ENCODE results near the gene DRC1.
A peak's percentile ranks its signal among the peaks of the same experiment; 100 is the strongest.

DRC1 gene

DNA sequence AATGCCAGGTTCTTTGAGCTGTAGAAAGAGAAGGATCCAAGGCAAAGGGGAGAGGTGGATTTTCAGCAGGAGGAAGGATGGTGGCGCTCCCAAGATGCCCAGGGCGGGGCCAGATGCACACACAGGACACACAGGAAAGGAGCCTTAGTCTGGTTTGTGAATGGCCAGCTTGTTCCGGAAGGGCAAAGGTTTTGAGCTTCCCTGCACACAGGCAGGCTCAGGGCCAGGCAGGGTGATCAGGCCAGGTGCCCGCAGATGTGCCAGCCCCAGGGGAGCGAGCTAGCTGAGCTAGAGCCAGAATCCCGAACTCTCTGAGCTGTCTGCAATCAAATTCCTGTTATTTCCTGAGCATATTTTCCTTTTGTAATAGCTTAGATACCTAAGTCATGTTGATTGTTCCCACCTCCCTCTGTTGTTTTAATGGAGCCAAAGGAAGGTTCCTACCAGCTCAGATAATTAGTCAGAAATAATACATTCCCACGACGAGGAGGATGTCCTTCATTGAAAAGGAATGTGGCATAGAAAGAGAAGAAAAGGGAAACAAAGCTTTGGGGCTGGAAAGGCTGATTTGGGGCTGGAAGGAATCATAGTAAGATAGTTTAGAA lies 89.9 kb downstream of the DRC1 start:
- no peak for DNase-seq (ENCODE audit: low read depth, low spot score)

- DNase-seq (ENCODE audit: low read depth, low spot score) = no peak
These were observed 91.2 kb downstream of the DRC1 start for GRCh38 chr2:26492749-26493515.

- no peak for DNase-seq (ENCODE audit: low read depth, low spot score)
These were observed 91.8 kb downstream of the DRC1 start for GRCh38 chr2:26493566-26493965.

- no peak for DNase-seq (ENCODE audit: low read depth, low spot score)
These were observed 92.5 kb downstream of the DRC1 start for GRCh38 chr2:26494199-26494598.

DNA sequence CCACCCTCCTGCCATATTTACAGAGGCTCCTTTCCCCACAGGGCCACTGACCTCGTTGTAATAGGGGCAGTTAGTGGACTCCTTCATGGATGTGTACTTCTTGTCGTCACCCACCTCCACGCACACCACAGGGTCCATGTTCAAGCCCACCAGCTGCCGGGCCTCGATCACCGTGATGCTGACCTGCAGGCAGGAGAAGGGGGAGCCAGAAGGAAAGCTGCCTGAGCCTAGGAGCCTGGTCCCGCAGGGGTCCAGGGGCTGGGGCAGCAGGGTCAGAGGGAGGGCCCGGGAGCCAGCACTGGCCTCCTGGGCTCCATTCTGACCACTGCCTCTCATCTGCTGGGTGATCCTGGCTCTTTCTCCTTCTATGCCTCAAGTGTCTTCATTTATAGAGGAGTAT lies 93.2 kb downstream of the DRC1 start:
- no peak for DNase-seq (ENCODE audit: low read depth, low spot score)

DNA sequence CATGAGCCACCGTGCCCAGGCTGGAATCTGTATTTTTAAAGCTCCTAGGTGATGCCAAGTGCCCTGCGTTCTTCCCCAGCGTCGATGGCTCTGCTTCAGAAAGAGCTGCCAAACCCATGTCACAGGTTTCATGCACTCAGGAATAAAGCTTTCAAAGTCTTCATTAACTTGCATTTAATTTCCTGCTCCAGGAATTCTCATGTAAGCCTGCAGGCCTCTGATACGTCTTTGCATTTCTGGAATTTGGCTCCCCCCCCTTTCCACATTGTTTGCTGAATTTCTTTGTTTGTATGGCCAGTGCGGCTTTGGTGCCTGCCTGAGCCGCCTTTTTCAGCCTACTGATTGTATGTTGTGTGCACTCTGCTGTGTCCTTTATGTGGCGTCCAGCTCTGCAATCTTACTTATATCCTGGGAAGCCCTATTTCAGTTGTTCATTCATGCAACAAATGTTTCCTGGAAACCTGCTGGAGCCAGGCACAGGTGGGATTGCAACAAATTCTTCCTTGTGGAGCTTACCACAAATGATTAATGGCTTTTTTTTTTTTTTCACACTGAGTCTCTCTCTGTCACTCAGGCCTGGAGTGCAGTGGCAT lies 94.1 kb downstream of the DRC1 start:
- DNase-seq (ENCODE audit: low read depth, low spot score) = no peak

GRCh38 chr2:26500406-26500805 lies 98.7 kb downstream of the DRC1 start:
- DNase-seq (ENCODE audit: low read depth, low spot score) = no peak

GRCh38 chr2:26503231-26503880 lies 101.6 kb downstream of the DRC1 start:
- DNase-seq (ENCODE audit: low read depth, low spot score) = peak; percentile 48

DNA sequence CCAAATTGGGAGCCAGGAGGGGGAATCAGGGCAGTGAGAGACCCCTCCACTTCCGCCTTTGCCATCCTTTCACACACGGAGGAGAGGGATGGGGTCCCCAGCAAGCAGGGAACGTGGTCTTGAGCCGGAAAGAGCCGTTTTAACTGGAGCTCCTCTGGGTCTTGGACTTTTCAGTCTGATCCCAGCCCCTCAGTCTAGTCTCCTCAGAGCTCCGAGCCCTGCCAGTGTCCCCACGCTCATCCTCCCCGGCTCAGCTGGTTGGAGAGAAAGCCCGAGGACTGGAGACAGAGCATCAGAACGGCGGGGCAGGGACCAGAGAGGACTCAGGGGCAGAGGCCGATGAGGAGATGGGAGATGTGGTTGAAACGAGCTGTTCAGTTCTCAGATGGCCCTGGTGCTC lies 102.3 kb downstream of the DRC1 start:
- DNase-seq (ENCODE audit: low read depth, low spot score) = no peak

DNA sequence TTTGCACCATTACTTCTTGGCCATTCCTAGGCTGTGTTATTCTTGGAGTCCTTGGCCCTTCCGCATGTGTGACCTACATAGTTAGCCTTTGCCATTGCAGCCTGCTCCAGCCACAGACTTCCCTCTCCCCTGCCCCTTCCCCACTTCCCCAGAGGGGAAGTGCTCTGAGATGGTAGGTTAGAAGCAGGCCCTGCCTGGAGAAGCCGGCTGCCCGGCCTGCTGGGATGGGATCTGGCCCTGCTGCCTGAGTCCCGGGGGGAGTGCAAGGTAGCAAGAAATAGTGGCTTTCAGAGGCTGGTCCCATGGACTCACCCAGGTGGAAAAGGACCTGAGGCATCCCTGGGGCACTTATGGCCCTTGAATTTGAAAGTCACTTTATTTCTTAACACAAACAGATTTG lies 104.6 kb downstream of the DRC1 start:
- no peak for DNase-seq (ENCODE audit: low read depth, low spot score)

All from iPS DF 19.7 (cell line).